Nephron progenitor cell (in vitro differentiated cells): ENCODE results near the gene KLHL36.
"Not testable (repeated sequence)": the region's sequence is repeated elsewhere in the genome, so short reads cannot be mapped to it uniquely, and the experiment has no call there.

ENCODE experiments used
- DNase-seq: peaks from one replicate; pipeline ENCODE4 v3.0.0; 2021
- H3K27ac Mint-ChIP-seq: 2 replicates; pipeline ENCODE4 v1.8.0; 2021; ENCODE audit warnings: mild to moderate bottlenecking, moderate library complexity, mixed read lengths
- H3K27me3 Mint-ChIP-seq: 2 replicates; pipeline ENCODE4 v1.8.0; 2021; ENCODE audit warnings: mild to moderate bottlenecking, low read depth, mixed read lengths; ENCODE audit not compliant: poor library complexity
- H3K36me3 Mint-ChIP-seq: 2 replicates; pipeline ENCODE4 v1.8.0; 2021; ENCODE audit warnings: low read depth, mixed read lengths
- H3K4me1 Mint-ChIP-seq: 2 replicates; pipeline ENCODE4 v1.8.0; 2021; ENCODE audit warnings: mixed read lengths
- H3K4me3 Mint-ChIP-seq: 2 replicates; pipeline ENCODE4 v1.8.0; 2021; ENCODE audit warnings: mild to moderate bottlenecking, moderate library complexity, mixed read lengths
- H3K9me3 Mint-ChIP-seq: 2 replicates; pipeline ENCODE4 v1.8.0; 2021; ENCODE audit warnings: mild to moderate bottlenecking, moderate library complexity, mixed read lengths
- TF ChIP-seq, protein P1 (sequence below): fragments of 200-600 bp; sonication (generic); IDR thresholded peaks from 2 replicates; pipeline ENCODE4 v1.5.0; 2021; ENCODE audit warnings: antibody characterized with exemption

The KLHL36 gene

DNA sequence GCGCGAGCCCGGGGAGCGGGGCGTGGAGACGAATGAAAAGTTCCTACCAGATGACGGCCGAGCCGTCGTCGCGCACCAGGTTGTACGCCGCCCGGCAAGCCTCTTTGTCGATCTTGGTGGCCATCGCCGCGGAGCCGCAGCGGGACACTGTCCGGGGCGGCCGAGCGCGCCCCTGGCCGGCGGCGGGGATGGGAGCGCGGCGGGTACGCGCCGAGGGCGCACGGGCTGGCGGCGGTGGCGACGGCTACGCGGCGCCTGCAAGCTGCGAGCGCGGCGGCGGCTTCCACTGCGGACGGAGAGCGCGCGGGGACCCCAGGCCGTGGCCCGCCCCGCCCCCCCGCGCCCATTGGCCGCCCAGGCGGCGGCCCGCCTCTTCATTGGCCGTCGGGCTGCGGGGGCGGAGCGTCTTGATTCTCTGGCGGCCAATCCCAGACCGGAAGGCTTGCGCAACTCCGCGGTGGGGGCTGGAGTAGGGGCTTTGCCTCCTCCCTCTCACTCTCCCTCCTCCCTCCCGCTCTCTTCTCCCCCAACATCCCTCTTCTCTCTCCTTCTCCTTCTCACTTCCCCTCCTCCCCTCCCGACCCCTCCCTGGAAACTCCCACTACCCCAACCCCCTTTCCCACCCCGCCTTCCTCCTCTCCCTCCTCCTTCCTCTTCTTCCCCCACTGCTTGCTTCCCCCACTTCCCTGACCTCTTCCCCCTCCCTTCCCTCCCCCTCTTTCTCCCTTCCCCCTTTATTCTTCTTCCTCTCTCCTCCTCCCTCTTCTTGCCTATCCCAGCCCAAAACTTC lies 30.3 kb upstream of the KLHL36 start, which contains the start of gene COTL1:
COTL1 (minus strand) TSS at position 288 of the 790 bp plus-strand sequence; CDS start at position 124, 164 bp downstream.
- H3K4me1 Mint-ChIP-seq: peaks cover 73% of the 10 kb centered on the region

DNA sequence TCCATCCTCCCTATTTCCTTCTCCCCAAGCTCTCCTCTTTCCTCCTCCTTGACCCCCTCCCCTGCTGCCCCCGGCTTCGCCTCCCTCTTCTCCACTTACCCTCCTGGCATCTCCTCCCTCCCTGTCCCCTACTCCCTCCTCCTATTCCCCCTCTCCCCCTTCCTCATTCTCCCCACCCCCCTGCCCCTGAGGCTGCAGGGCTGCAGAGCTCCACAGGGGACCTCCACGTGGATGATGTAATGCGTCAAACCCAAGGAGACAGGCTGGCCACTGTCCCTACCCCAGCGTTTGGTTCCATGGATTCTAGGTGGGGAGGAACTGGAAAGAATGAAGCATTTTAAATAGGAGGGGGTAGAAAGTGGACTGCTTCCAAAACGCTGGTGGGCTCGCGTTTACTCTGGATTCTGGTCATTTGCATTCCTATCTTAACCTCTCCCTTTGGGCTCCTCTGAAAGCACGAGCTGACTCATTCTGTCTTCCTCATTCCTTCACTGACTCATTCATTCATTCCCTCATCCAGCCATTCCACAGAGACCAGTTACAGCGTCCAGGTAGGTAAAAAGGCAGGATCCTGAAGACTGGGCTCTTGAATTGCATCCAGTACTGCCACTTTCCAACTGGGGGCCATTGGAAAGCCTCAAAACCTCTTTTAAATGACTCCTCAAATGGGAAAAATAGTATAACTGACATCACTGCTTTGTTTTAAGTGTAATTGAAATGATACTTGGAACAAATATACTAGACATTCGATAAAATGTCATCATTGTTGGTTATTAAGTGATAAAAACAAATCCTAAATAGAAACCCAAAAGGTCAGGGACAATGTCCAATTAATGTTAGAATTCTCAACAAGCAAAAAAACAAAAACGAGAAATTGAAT lies 29.5 kb upstream of the KLHL36 start:
- Mint-ChIP-seq H3K9me3 (no peaks in the 10 kb centered on the region), H3K27me3 (peaks cover 2% of the 10 kb centered on the region), H3K4me3 (peak overlapping the region; percentile 49), H3K27ac (no peak overlapping the region), H3K36me3 (peaks cover 4% of the 10 kb centered on the region), H3K4me1 (peaks cover 65% of the 10 kb centered on the region)
- TF ChIP-seq, protein P1, sequence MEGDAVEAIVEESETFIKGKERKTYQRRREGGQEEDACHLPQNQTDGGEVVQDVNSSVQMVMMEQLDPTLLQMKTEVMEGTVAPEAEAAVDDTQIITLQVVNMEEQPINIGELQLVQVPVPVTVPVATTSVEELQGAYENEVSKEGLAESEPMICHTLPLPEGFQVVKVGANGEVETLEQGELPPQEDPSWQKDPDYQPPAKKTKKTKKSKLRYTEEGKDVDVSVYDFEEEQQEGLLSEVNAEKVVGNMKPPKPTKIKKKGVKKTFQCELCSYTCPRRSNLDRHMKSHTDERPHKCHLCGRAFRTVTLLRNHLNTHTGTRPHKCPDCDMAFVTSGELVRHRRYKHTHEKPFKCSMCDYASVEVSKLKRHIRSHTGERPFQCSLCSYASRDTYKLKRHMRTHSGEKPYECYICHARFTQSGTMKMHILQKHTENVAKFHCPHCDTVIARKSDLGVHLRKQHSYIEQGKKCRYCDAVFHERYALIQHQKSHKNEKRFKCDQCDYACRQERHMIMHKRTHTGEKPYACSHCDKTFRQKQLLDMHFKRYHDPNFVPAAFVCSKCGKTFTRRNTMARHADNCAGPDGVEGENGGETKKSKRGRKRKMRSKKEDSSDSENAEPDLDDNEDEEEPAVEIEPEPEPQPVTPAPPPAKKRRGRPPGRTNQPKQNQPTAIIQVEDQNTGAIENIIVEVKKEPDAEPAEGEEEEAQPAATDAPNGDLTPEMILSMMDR: no peak
- DNase-seq: no peak

More for the DNA sequence above, 30.3 kb upstream of the KLHL36 start, which contains the start of gene COTL1:
- Mint-ChIP-seq H3K27ac (peak within 1 kb of the TSS; percentile 40), H3K4me3 (peak within 1 kb of the TSS; percentile 96), H3K36me3 (peaks cover 10% of the 10 kb centered on the region), H3K27me3 (peaks cover 2% of the 10 kb centered on the region), H3K9me3 (no peaks in the 10 kb centered on the region)
- DNase-seq: peak; percentile 94
- TF ChIP-seq, protein P1: no peak

DNA sequence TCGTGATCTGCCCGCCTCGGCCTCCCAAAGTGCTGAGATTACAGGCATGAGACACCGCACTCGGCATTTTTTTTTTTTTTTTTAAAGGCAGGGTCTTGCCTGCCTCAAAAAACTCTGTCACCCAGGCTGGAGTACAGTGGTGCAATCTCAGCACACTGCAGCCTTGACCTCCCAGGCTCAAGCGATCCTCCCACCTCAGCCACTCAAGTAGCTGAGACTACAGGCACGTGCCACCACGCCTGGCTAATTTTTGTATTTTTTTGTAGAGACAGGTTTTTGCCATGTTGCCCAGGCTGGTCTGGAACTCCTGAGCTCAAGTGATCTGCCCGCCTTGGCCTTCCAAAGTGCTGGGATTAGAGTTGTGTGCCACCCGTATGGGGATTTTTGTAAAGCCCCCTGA lies 27.4 kb upstream of the KLHL36 start:
- not testable (repeated sequence) for H3K36me3 Mint-ChIP-seq, H3K27me3 Mint-ChIP-seq, H3K9me3 Mint-ChIP-seq, DNase-seq, H3K4me3 Mint-ChIP-seq, H3K27ac Mint-ChIP-seq
- H3K4me1 Mint-ChIP-seq: peaks cover 44% of the 10 kb centered on the region

DNA sequence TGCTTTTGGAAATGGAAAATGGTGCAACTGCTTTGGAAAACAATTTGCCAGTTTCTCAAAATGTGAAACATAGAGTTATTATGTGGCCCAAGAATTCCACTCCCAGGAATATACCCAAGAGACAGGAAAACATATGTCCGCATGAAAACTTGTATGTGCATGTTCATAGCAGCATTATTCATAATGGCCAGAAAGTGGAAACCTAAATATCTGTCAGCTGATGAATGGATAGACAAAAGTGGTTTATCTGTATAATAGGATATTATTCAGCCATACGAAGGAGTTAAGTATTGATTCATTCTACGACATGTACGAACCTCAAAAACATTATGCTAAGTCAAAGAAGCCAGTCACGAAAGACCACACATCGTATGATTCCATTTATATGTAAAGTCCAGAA lies 22.8 kb upstream of the KLHL36 start:
- Mint-ChIP-seq H3K36me3 (no peaks in the 10 kb centered on the region), H3K9me3 (no peaks in the 10 kb centered on the region), H3K27ac (no peak overlapping the region), H3K4me3 (no peak overlapping the region), H3K27me3 (peaks cover 2% of the 10 kb centered on the region), H3K4me1 (peaks cover 19% of the 10 kb centered on the region)
- DNase-seq: no peak
- TF ChIP-seq, protein P1: no peak

GRCh38 chr16:84628226-84628731 lies 20.0 kb upstream of the KLHL36 start:
- TF ChIP-seq, protein P1: no peak
- DNase-seq: no peak

GRCh38 chr16:84629580-84629979 lies 18.7 kb upstream of the KLHL36 start:
- Mint-ChIP-seq H3K27ac (no peak overlapping the region), H3K4me3 (no peak overlapping the region), H3K4me1 (peaks cover 16% of the 10 kb centered on the region), H3K9me3 (no peaks in the 10 kb centered on the region), H3K36me3 (no peaks in the 10 kb centered on the region), H3K27me3 (peaks cover 19% of the 10 kb centered on the region)
- TF ChIP-seq, protein P1: no peak
- DNase-seq: no peak

More at GRCh38 chr16:84628226-84628731, 20.0 kb upstream of the KLHL36 start:
- H3K9me3 Mint-ChIP-seq: no peaks in the 10 kb centered on the region
- peaks cover 6% of the 10 kb centered on the region for H3K4me1 Mint-ChIP-seq
- H3K27me3 Mint-ChIP-seq: peaks cover 12% of the 10 kb centered on the region
- H3K36me3 Mint-ChIP-seq: no peaks in the 10 kb centered on the region
- H3K4me3 Mint-ChIP-seq: no peak overlapping the region
- H3K27ac Mint-ChIP-seq: no peak overlapping the region
